HG03060 (cell line): ENCODE data around the gene KRT39.

Source experiments
- ATAC-seq: cut with Tn5 transposase; IDR thresholded peaks from one replicate; pipeline ENCODE4 v1.9.1; 2021; ENCODE audit warnings: low read depth, moderate number of reproducible peaks; ENCODE audit not compliant: unreplicated experiment

The KRT39 gene

GRCh38 chr17:40981115-40981514, 14.4 kb upstream of the KRT39 start:
- ATAC-seq, result no peak

DNA sequence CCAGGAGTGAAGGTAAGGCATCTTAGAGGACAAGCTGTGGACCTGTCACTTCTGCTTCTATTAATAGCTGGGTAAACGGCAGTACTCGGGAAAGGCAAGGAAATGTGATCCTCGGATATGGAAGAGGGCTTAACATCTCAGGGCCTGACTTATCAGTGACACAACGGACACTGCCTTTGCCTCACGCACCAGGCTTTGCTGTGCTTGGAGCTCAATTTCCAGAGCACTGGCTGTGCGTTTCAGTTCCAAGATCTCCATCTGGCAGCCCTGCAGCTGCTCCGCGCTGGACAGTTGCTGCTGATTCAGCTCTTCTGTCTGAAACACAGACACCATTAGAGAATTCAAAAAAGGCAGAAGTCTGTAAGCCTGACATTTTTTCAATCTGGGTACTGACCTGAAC, 13.8 kb upstream of the KRT39 start:
- ATAC-seq, result no peak

DNA sequence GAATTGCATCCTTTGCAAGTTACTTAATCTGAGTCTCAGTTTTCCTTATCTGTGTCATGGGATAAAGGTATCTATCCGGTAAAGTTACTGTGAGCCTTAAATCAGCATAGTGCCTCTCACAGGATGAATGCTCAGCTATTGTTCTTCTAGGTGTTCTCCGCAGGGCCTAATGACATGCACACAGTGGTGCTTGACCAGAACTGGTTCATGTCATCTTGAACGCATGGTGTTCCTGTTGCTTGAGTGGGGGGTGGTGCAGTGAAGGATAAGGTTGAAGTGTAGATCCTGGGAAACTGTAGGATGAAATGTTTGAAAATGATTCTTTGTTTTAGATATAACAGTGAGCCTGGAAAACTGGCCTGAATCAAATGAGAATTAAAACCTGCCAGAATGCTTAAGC, 13.4 kb upstream of the KRT39 start:
- no peak for ATAC-seq

DNA sequence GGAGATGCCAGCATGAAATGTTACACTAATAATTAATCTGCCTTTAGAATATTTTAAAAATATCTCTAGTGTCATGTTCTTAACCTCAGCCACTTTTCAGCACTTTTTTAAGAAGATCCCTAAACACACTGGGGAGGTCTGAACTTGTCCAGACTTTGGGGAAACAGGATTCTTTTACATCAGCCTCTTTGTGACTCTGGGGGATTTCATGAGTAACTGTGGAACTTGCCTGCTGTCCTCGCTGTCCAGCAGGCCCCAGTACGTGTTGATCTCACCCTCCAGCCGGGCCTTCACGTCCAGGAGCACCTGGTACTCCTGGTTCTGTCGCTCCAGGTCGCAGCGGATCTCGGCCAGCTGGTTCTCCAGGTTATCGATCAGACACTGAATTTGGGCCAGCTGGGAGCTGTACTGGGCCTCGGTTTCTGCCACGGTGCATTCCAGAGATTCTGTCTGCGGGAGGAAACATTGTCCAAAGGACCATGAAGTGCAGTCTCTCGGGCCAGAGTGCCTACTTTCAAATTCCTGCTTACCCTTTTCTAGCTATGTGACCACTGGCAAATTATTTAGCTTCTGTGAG, 11.9 kb upstream of the KRT39 start:
- no peak for ATAC-seq

DNA sequence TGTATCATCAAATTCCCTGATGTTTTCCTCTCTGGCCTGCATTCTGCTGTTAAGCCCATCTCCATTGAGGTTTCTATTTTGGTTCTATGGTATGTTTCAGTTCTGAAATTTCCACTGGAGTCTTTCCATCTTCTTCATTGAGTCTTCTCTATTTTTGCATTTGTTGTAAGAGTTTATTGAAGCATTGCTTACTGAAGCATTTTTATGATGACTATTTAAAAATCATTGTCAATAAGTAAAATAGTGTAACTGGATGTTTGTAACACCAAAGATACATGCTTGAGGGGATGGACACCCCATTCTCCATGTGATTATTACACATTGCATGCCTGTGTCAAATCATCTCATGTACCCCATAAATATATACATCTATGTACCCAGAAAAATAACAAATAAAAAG, 8.8 kb upstream of the KRT39 start:
- ATAC-seq, result no peak

GRCh38 chr17:40974366-40974765, 7.6 kb upstream of the KRT39 start:
- ATAC-seq, result no peak

- no peak for ATAC-seq
Measured at GRCh38 chr17:40967582-40967981, 834 bp upstream of the KRT39 start.

- no peak for ATAC-seq
Measured at GRCh38 chr17:40963838-40964237, 2.9 kb downstream of the KRT39 start.

- no peak for ATAC-seq
Measured at GRCh38 chr17:40962059-40962561, 4.6 kb downstream of the KRT39 start.

GRCh38 chr17:40961591-40961990, 5.2 kb downstream of the KRT39 start:
- no peak for ATAC-seq

DNA sequence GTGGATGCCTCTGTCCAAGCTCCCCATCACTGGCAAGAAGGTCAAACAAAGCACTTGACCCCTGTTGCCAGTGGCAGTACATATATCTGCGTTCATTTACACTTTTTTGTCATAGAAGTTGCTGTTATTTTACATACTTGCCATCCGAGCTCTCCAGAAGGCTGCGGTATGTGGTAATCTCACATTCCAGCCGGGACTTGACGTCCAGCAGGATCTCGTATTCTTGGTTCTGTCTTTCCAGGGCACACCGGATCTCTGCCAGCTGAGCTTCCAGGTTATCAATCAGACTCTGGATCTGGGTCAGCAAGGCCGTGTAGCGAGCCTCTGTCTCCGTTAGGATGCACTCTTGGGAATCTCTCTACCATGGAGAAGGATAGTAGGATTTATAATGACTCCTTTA, 6.6 kb downstream of the KRT39 start:
- ATAC-seq, result no peak

GRCh38 chr17:40958086-40958953, 8.4 kb downstream of the KRT39 start:
- ATAC-seq, result no peak

GRCh38 chr17:40956401-40957254, 10.1 kb downstream of the KRT39 start:
- ATAC-seq, result no peak

- no peak for ATAC-seq
Measured at GRCh38 chr17:40953881-40954280, 12.9 kb downstream of the KRT39 start.

DNA sequence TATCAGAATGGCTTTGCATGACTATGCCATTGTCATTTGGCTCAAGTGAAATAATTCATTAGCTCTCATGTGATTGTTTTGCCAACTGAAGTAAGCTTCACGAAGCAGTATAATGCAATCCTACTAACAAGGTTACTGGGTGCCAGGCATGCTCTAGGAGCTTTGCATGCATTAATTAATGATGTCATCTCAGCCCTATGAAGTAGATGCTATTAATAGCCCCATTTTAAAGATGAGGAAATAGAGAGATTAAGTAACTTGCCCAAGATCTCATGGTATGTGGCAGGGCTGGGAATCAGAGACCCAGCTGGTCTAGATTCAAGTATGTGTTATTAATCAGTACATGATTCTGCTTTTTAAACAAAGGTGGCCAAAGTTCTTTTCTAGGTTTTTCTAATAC, 14.1 kb downstream of the KRT39 start:
- no peak for ATAC-seq

GRCh38 chr17:40952154-40952553, 14.6 kb downstream of the KRT39 start:
- ATAC-seq, result no peak

GRCh38 chr17:40951011-40951622, 15.6 kb downstream of the KRT39 start:
- no peak for ATAC-seq

DNA sequence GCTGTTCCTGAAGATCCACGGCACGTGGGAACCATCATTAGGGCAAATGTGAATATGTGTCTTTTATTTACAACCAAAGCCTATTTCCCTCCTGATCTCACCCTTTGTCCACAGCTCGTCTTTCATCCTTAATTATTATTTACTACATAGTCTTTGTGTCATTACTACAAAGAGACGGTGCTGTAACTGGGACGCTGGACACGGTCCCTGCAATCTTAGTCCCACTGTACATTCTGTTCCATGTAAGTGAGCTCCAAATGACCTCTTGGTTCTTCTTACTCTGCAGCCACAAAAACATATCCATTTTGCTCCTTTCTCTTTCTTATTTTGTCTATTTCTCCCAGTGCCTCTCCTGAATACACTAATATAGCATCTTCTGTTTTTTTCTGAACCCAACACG, 16.6 kb downstream of the KRT39 start:
- no peak for ATAC-seq

DNA sequence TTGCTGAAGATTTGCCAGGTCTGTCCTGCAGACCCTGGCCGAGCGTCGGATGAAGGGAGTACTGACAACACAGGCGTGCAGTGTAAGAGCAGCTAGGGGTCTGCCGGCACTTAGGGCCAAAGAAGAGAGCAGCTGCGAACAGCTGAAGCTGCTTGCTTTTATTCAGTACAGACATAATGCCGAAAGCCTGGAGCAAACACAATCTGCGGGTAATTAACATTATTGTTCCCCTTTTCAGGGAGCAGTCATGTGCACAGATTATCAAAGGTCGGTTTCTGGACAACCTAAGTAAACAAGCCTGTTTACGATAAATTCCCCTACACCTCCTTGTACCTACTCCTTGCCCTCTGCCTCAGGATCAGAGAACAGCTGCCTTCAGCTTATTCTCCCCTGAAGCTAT, 17.3 kb downstream of the KRT39 start:
- no peak for ATAC-seq

DNA sequence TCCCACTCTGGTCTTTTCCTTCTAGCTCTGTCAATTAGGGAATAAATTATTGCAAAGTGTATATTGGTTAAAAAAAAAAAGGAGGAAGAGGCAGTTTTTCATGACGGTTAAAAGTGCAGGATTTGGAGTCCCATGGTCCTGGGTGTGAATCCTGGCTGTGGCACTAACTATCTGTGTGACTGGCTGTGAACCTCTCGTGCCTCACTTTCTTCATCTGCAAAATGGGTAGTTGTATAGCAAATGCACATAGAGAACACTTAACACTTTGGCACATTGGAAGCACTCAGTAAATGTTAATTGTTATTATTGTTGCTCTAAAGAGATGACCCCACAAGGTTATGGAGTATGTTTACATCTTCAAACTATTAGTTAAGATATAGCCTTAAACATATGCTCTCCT, 18.8 kb downstream of the KRT39 start:
- no peak for ATAC-seq

DNA sequence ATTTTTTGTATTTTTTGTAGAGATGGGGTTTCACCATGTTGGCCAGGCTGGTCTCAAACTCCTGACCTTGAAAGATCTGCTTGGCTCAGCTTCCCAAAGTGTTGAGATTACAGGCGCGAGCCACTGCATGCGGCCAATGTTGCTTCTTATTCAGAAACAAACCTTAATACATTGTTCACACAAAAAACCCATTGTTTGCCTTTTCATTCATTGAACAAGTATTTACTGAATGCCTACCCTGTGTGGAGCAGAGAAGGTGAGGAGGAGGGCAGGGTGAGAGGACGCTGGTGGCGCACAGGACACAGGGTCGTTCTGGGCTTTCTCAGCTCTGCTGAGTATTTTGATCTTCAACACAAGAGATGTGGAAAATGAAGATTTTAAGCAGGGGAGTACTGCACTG, 21.3 kb downstream of the KRT39 start:
- ATAC-seq, result no peak
